Measurements from ENCODE around the gene ARHGEF28. TPM values are rescaled to one million over a fixed set of nuclear protein-coding genes. Genes with fewer than 3 reads are reported as not detected.
A peak's percentile ranks its signal among the peaks of the same experiment; 100 is the strongest.

ARHGEF28 gene
- total RNA-seq, 4 donors from 2014 or later, result 12.7 to 31.2 (median 19.2) TPM

- Histone ChIP-seq H3K4me3 (no peak overlapping the region), H3K27me3 (no peaks in the 10 kb centered on the region), H3K36me3 (no peaks in the 10 kb centered on the region), H3K4me1 (peaks cover 4 to 21% (median 17%) of the 10 kb centered on the region in 4 donors), H3K27ac (replicated peaks in 1 of 4) (no peak overlapping the region), H3K9me3 (no peaks in the 10 kb centered on the region)
- whole genome bisulfite sequencing, result 88% methylated on average over 3 of the region's 3 CpGs
- DNase-seq (ENCODE audit: extremely low spot score), result no peak
- no peak for TF ChIP-seq POLR2A (IDR thresholded peaks at IDR 0.05; ENCODE audit: low read depth)
- no peak for TF ChIP-seq POLR2AphosphoS5 (IDR thresholded peaks at IDR 0.05)
- TF ChIP-seq CTCF (IDR thresholded peaks at IDR 0.05), result no peak
- TF ChIP-seq EP300 (IDR thresholded peaks at IDR 0.05), result no peak
- intact Hi-C loops (cut with DNase I), result no loop called here
Measured at GRCh38 chr5:73690015-73690414, 64.0 kb downstream of the ARHGEF28 start.

GRCh38 chr5:73691302-73692080, 65.5 kb downstream of the ARHGEF28 start:
- peaks cover 4 to 21% (median 17%) of the 10 kb centered on the region in 4 donors for H3K4me1 ChIP-seq
- H3K36me3 ChIP-seq, result no peaks in the 10 kb centered on the region
- no peak for DNase-seq (ENCODE audit: extremely low spot score)
- WGBS, result 88% methylated on average over 3 of the region's 3 CpGs
- H3K9me3 ChIP-seq, result no peaks in the 10 kb centered on the region
- H3K27ac ChIP-seq (replicated peaks in 1 of 4), result no peak overlapping the region
- intact Hi-C loops (cut with DNase I), result no loop called here
- TF ChIP-seq CTCF (IDR thresholded peaks at IDR 0.05), result no peak
- TF ChIP-seq EP300 (IDR thresholded peaks at IDR 0.05), result no peak
- no peak for TF ChIP-seq POLR2AphosphoS5 (IDR thresholded peaks at IDR 0.05)
- TF ChIP-seq POLR2A (IDR thresholded peaks at IDR 0.05; ENCODE audit: low read depth), result no peak
- no peaks in the 10 kb centered on the region for H3K27me3 ChIP-seq
- no peak overlapping the region for H3K4me3 ChIP-seq

GRCh38 chr5:73692166-73692640, 66.2 kb downstream of the ARHGEF28 start:
- Histone ChIP-seq H3K9me3 (no peaks in the 10 kb centered on the region), H3K36me3 (no peaks in the 10 kb centered on the region), H3K27ac (replicated peaks in 1 of 4) (peak overlapping the region in 1 of 4 donors; percentile 6), H3K4me3 (no peak overlapping the region), H3K27me3 (no peaks in the 10 kb centered on the region), H3K4me1 (peaks cover 4 to 21% (median 17%) of the 10 kb centered on the region in 4 donors)
- no peak for TF ChIP-seq POLR2AphosphoS5 (IDR thresholded peaks at IDR 0.05)
- no peak for TF ChIP-seq POLR2A (IDR thresholded peaks at IDR 0.05; ENCODE audit: low read depth)
- no peak for TF ChIP-seq EP300 (IDR thresholded peaks at IDR 0.05)
- no peak for TF ChIP-seq CTCF (IDR thresholded peaks at IDR 0.05)
- intact Hi-C loops (cut with DNase I), result no loop called here
- WGBS, result 38% methylated on average over 2 of the region's 2 CpGs
- no peak for DNase-seq (ENCODE audit: extremely low spot score)

- H3K9me3 ChIP-seq, result no peaks in the 10 kb centered on the region
- peak overlapping the region in 1 of 4 donors; percentile 6 for H3K27ac ChIP-seq (replicated peaks in 1 of 4)
- no peaks in the 10 kb centered on the region for H3K36me3 ChIP-seq
- DNase-seq (ENCODE audit: extremely low spot score), result no peak
- 87% methylated on average over 2 of the region's 2 CpGs for WGBS
- H3K4me3 ChIP-seq, result no peak overlapping the region
- no peaks in the 10 kb centered on the region for H3K27me3 ChIP-seq
- TF ChIP-seq CTCF (IDR thresholded peaks at IDR 0.05), result no peak
- TF ChIP-seq EP300 (IDR thresholded peaks at IDR 0.05), result no peak
- no peak for TF ChIP-seq POLR2A (IDR thresholded peaks at IDR 0.05; ENCODE audit: low read depth)
- TF ChIP-seq POLR2AphosphoS5 (IDR thresholded peaks at IDR 0.05), result no peak
- intact Hi-C loops (cut with DNase I), result no loop called here
- H3K4me1 ChIP-seq, result peaks cover 4 to 21% (median 17%) of the 10 kb centered on the region in 4 donors
Measured at GRCh38 chr5:73692981-73693380, 67.0 kb downstream of the ARHGEF28 start.
